GM23338 (cell line): ENCODE data around the gene MICAL2. TPM values are rescaled to one million over a fixed set of nuclear protein-coding genes. Genes with fewer than 3 reads are reported as not detected.

Experiments used
- ATAC-seq: fragments of 200-7000 bp; cut with Tn5 transposase; 3 replicates; pipeline ENCODE4 v1.9.1; 2020
- DNase-seq: peaks from one replicate; pipeline ENCODE4 v3.0.0-alpha.2; 2015; ENCODE audit warnings: low spot score
- H2AFZ ChIP-seq: fragments of 200-600 bp; sonication (generic); 2 replicates; pipeline ENCODE4 v1.8.0; 2016; ENCODE audit warnings: antibody characterized with exemption, mild to moderate bottlenecking, moderate library complexity
- H3F3A ChIP-seq: fragments of 200-600 bp; sonication (generic); replicated peaks from 2 replicates; pipeline ENCODE4 v1.8.0; 2017; ENCODE audit warnings: antibody characterized with exemption, mixed run types, low read depth
- H3K27ac ChIP-seq: fragments of 200-600 bp; sonication (generic); 2 replicates; pipeline ENCODE4 v1.6.1; 2016; ENCODE audit warnings: low read depth
- H3K27me3 ChIP-seq: fragments of 200-600 bp; sonication (generic); 2 replicates; pipeline ENCODE4 v1.8.0; 2016; ENCODE audit warnings: mild to moderate bottlenecking, mixed run types, moderate library complexity; ENCODE audit not compliant: insufficient read depth
- H3K36me3 ChIP-seq: fragments of 200-600 bp; sonication (generic); 2 replicates; pipeline ENCODE4 v1.8.0; 2016; ENCODE audit warnings: mild to moderate bottlenecking; ENCODE audit not compliant: insufficient read depth
- H3K4me1 ChIP-seq: fragments of 200-600 bp; sonication (generic); 2 replicates; pipeline ENCODE4 v1.8.0; 2016; ENCODE audit warnings: mild to moderate bottlenecking, moderate library complexity; ENCODE audit not compliant: insufficient read depth
- H3K4me2 ChIP-seq: fragments of 200-600 bp; sonication (generic); 2 replicates; pipeline ENCODE4 v1.7.1; 2017; ENCODE audit warnings: mixed run types
- H3K4me3 ChIP-seq: fragments of 200-600 bp; sonication (generic); 2 replicates; pipeline ENCODE4 v1.6.1; 2016; ENCODE audit warnings: mixed run types
- H3K79me2 ChIP-seq: fragments of 200-600 bp; sonication (generic); replicated peaks from 2 replicates; pipeline ENCODE4 v1.8.0; 2017; ENCODE audit warnings: mild to moderate bottlenecking; ENCODE audit not compliant: insufficient read depth
- H3K9me2 ChIP-seq: fragments of 200-600 bp; sonication (generic); 2 replicates; pipeline ENCODE4 v1.8.0; 2017; ENCODE audit not compliant: insufficient read depth
- H4K20me1 ChIP-seq: fragments of 200-600 bp; sonication (generic); replicated peaks from 2 replicates; pipeline ENCODE4 v1.8.0; 2017; ENCODE audit warnings: mild to moderate bottlenecking; ENCODE audit not compliant: insufficient read depth
- H3K27ac Mint-ChIP-seq: 2 replicates; pipeline ENCODE4 v1.8.0; 2020; ENCODE audit warnings: inconsistent platforms, mild to moderate bottlenecking, moderate library complexity, mixed read lengths
- H3K27me3 Mint-ChIP-seq: 3 replicates; pipeline ENCODE4 v1.8.0; 2022; ENCODE audit warnings: low read depth, mild to moderate bottlenecking, moderate library complexity, mixed read lengths, inconsistent platforms; ENCODE audit not compliant: insufficient read depth, poor library complexity
- H3K36me3 Mint-ChIP-seq: 3 replicates; pipeline ENCODE4 v1.8.0; 2021; ENCODE audit warnings: low read depth, mild to moderate bottlenecking, inconsistent platforms, moderate library complexity, mixed read lengths
- H3K4me1 Mint-ChIP-seq: 3 replicates; pipeline ENCODE4 v1.8.0; 2020; ENCODE audit warnings: mild to moderate bottlenecking, inconsistent platforms, mixed read lengths
- H3K4me3 Mint-ChIP-seq: 3 replicates; pipeline ENCODE4 v1.8.0; 2021; ENCODE audit warnings: moderate library complexity, mild to moderate bottlenecking, inconsistent platforms, mixed read lengths
- H3K9me3 Mint-ChIP-seq: 3 replicates; pipeline ENCODE4 v1.8.0; 2020; ENCODE audit warnings: moderate library complexity, mild to moderate bottlenecking, inconsistent platforms, mixed read lengths
- CREB1 ChIP-seq: fragments of 250-450 bp; sonication (Bioruptor Pico); IDR thresholded peaks from 2 replicates; pipeline ENCODE4 v1.5.0; 2020; ENCODE audit warnings: low read depth, mild to moderate bottlenecking, moderate library complexity
- EZH2phosphoT487 ChIP-seq: fragments of 200-600 bp; sonication (generic); IDR thresholded peaks from one replicate; pipeline ENCODE4 v1.8.1; 2018; ENCODE audit warnings: antibody characterized with exemption; ENCODE audit not compliant: unreplicated experiment
- JUNB ChIP-seq: IDR thresholded peaks from one replicate; pipeline ENCODE4 v1.6.1; 2016; ENCODE audit warnings: antibody characterized with exemption; ENCODE audit not compliant: unreplicated experiment
- NANOG ChIP-seq: IDR thresholded peaks from 2 replicates; pipeline ENCODE4 v1.6.1; 2016; ENCODE audit warnings: antibody characterized with exemption, borderline replicate concordance
- POLR2AphosphoS5 ChIP-seq: IDR thresholded peaks from 2 replicates; pipeline ENCODE4 v1.6.1; 2016; ENCODE audit warnings: antibody characterized with exemption, low read depth
- STAT1 ChIP-seq: IDR thresholded peaks from one replicate; pipeline ENCODE4 v1.6.1; 2016; ENCODE audit warnings: antibody characterized with exemption; ENCODE audit not compliant: unreplicated experiment
- ZNF331 ChIP-seq: fragments of 250-450 bp; sonication (Bioruptor Pico); IDR thresholded peaks from 2 replicates; pipeline ENCODE4 v1.5.0; 2020; ENCODE audit warnings: low read depth, mild to moderate bottlenecking, moderate library complexity
- ZNF462 ChIP-seq: fragments of 250-450 bp; sonication (Bioruptor Pico); IDR thresholded peaks from 2 replicates; pipeline ENCODE4 v1.5.0; 2020; ENCODE audit warnings: mild to moderate bottlenecking, moderate library complexity
- polyA plus RNA-seq: library from polyadenylated mRNA; unstranded; fragments of >200 nt; fragmentation: Nextera tagmentation; extraction: Ambion mirVana; gene quantifications from 2 replicates; pipeline ENCODE4 v1.2.1, GENCODE V29; 2016
- total RNA-seq: library from RNA; depleted of rRNA; stranded (reverse); fragments of >200 nt; shearing (Covaris generic); gene quantifications from 2 replicates; pipeline ENCODE4 v1.2.3, GENCODE V29; 2014
- TF ChIP-seq, protein P1 (sequence below): IDR thresholded peaks from 2 replicates; pipeline ENCODE4 v1.6.1; 2016; ENCODE audit warnings: antibody characterized with exemption
- TF ChIP-seq, protein P2 (sequence below), 2 experiments: fragments of 200-600 bp in 1 of 2; sonication (generic) in 1 of 2; conservative IDR thresholded peaks; 2 replicates each; pipeline versions ENCODE4 v1.5.1 to v1.6.1; 2016 to 2017; ENCODE audit warnings: antibody characterized with exemption in 2 of 2, low read depth in 2 of 2, mild to moderate bottlenecking in 2 of 2, moderate library complexity in 1 of 2
- TF ChIP-seq, protein P3 (sequence below): IDR thresholded peaks from one replicate; pipeline ENCODE4 v1.6.1; 2018; ENCODE audit warnings: antibody characterized with exemption; ENCODE audit not compliant: unreplicated experiment

The MICAL2 gene
- total and polyA plus RNA-seq, 2 experiments from 2014 or later: 0.66 to 1.4 TPM

- no peaks in the 10 kb centered on the region for H3K36me3 ChIP-seq
- DNase-seq (no peak), ATAC-seq (no peak)
- Mint-ChIP-seq H3K4me1 (peaks cover 3% of the 10 kb centered on the region; the same call in 2 of the 3 replicates), H3K4me3 (no peak overlapping the region), H3K36me3 (no peaks in the 10 kb centered on the region), H3K9me3 (no peaks in the 10 kb centered on the region), H3K27ac (no peak overlapping the region), H3K27me3 (no peaks in the 10 kb centered on the region)
- no peaks in the 10 kb centered on the region for H4K20me1 ChIP-seq
- no peak overlapping the region for H3K4me3 ChIP-seq
- H3F3A ChIP-seq: no peaks in the 10 kb centered on the region
- TF ChIP-seq STAT1: no peak
- TF ChIP-seq, protein P1, sequence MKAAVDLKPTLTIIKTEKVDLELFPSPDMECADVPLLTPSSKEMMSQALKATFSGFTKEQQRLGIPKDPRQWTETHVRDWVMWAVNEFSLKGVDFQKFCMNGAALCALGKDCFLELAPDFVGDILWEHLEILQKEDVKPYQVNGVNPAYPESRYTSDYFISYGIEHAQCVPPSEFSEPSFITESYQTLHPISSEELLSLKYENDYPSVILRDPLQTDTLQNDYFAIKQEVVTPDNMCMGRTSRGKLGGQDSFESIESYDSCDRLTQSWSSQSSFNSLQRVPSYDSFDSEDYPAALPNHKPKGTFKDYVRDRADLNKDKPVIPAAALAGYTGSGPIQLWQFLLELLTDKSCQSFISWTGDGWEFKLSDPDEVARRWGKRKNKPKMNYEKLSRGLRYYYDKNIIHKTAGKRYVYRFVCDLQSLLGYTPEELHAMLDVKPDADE: no peak
- TF ChIP-seq, protein P2, sequence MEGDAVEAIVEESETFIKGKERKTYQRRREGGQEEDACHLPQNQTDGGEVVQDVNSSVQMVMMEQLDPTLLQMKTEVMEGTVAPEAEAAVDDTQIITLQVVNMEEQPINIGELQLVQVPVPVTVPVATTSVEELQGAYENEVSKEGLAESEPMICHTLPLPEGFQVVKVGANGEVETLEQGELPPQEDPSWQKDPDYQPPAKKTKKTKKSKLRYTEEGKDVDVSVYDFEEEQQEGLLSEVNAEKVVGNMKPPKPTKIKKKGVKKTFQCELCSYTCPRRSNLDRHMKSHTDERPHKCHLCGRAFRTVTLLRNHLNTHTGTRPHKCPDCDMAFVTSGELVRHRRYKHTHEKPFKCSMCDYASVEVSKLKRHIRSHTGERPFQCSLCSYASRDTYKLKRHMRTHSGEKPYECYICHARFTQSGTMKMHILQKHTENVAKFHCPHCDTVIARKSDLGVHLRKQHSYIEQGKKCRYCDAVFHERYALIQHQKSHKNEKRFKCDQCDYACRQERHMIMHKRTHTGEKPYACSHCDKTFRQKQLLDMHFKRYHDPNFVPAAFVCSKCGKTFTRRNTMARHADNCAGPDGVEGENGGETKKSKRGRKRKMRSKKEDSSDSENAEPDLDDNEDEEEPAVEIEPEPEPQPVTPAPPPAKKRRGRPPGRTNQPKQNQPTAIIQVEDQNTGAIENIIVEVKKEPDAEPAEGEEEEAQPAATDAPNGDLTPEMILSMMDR (conservative IDR thresholded peaks at IDR 0.05; ENCODE audit: low read depth in 2 of 2): no peak
- TF ChIP-seq ZNF462 (CRISPR knock-in tag): no peak
- no peak for TF ChIP-seq CREB1
- no peak for TF ChIP-seq NANOG
- TF ChIP-seq JUNB: no peak
- no peak for TF ChIP-seq EZH2phosphoT487
- TF ChIP-seq ZNF331 (CRISPR knock-in tag): no peak
- TF ChIP-seq, protein P3, sequence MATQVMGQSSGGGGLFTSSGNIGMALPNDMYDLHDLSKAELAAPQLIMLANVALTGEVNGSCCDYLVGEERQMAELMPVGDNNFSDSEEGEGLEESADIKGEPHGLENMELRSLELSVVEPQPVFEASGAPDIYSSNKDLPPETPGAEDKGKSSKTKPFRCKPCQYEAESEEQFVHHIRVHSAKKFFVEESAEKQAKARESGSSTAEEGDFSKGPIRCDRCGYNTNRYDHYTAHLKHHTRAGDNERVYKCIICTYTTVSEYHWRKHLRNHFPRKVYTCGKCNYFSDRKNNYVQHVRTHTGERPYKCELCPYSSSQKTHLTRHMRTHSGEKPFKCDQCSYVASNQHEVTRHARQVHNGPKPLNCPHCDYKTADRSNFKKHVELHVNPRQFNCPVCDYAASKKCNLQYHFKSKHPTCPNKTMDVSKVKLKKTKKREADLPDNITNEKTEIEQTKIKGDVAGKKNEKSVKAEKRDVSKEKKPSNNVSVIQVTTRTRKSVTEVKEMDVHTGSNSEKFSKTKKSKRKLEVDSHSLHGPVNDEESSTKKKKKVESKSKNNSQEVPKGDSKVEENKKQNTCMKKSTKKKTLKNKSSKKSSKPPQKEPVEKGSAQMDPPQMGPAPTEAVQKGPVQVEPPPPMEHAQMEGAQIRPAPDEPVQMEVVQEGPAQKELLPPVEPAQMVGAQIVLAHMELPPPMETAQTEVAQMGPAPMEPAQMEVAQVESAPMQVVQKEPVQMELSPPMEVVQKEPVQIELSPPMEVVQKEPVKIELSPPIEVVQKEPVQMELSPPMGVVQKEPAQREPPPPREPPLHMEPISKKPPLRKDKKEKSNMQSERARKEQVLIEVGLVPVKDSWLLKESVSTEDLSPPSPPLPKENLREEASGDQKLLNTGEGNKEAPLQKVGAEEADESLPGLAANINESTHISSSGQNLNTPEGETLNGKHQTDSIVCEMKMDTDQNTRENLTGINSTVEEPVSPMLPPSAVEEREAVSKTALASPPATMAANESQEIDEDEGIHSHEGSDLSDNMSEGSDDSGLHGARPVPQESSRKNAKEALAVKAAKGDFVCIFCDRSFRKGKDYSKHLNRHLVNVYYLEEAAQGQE: no peak
- TF ChIP-seq POLR2AphosphoS5: no peak
- no peak overlapping the region for H2AFZ ChIP-seq
- H3K79me2 ChIP-seq: no peaks in the 10 kb centered on the region
- no peaks in the 10 kb centered on the region for H3K4me1 ChIP-seq
- H3K27ac ChIP-seq: no peak overlapping the region
- no peaks in the 10 kb centered on the region for H3K27me3 ChIP-seq
- no peaks in the 10 kb centered on the region for H3K9me2 ChIP-seq
- no peak overlapping the region for H3K4me2 ChIP-seq
Observed at GRCh38 chr11:12261551-12261950, 151.2 kb downstream of the MICAL2 start.
